Measurements from ENCODE around the gene PCDHAC2.
A peak's percentile ranks its signal among the peaks of the same experiment; 100 is the strongest.

Gene PCDHAC2

DNA sequence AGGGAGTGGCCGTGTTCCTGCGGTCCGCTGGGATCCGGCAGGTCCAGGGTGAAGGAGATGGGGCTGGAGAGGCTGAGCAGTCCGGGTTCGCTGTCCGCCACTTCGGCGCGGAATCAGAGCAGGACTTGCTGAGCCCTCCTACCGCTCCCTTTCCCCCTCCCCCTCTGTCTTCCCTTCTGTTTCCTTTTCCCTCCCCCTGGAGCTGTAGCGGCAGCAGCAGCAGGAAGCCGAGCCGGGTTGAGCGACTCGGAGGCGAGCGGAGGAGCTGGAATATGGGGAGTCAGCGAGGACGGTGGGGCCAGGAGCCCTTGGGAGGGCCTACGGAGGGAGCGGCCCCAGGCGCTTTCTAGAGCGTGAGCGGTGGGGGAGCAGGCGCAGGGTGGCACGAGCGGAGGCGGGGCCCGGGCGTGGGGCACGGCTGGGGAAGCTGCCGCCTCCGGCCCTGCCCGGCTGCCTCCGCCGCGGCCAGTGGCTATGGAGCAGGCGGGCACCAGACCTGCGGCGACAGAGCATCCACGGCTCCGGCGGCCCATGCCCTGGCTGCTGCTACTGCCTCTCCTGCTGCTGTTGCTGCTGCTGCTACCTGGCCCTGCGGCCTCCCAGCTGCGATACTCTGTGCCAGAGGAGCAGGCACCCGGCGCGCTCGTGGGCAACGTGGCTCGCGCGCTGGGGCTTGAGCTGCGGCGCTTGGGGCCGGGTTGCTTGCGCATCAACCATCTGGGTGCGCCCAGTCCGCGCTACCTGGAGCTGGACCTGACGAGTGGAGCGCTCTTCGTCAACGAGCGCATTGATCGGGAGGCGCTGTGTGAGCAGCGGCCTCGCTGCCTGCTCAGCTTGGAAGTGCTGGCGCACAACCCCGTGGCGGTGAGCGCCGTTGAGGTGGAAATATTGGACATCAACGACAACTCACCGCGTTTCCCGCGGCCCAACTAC lies at the start of gene PCDHAC2:
Gene PCDHAC2, plus strand, starts transcription at position 184 of the 933 bp plus-strand sequence. Its CDS starts 291 bp downstream, at position 475.
- no peak within 1 kb of the TSS for H3K27ac ChIP-seq (ENCODE audit: low read length)
- H3K9ac ChIP-seq (ENCODE audit: low read depth, low read length), result peak within 1 kb of the TSS; percentile 69; the same call in 1 of the 2 replicates
- no peaks in the 10 kb centered on the region for H3K9me3 ChIP-seq (ENCODE audit: insufficient read depth, low read depth, low read length)
- peak within 1 kb of the TSS; percentile 87 for H3K4me3 ChIP-seq (ENCODE audit: low read length)
- peaks cover 15% of the 10 kb centered on the region; the same call in 1 of the 2 replicates for H3K4me1 ChIP-seq (ENCODE audit: insufficient read depth, low read length)
- H3K36me3 ChIP-seq (ENCODE audit: insufficient read depth, low read depth, low read length), result no peaks in the 10 kb centered on the region
- peaks cover 53% of the 10 kb centered on the region for H3K27me3 ChIP-seq (ENCODE audit: insufficient read depth, low read length)

GRCh38 chr5:140923601-140924000 lies 42.7 kb upstream of the PCDHAC2 start:
- Histone ChIP-seq H3K4me1 (ENCODE audit: insufficient read depth, low read length) (no peaks in the 10 kb centered on the region), H3K9ac (ENCODE audit: low read depth, low read length) (no peak overlapping the region), H3K9me3 (ENCODE audit: insufficient read depth, low read depth, low read length) (no peaks in the 10 kb centered on the region), H3K4me3 (ENCODE audit: low read length) (no peak overlapping the region), H3K36me3 (ENCODE audit: insufficient read depth, low read depth, low read length) (no peaks in the 10 kb centered on the region), H3K27me3 (ENCODE audit: insufficient read depth, low read length) (peaks cover 46% of the 10 kb centered on the region), H3K27ac (ENCODE audit: low read length) (no peak overlapping the region)

- H3K9ac ChIP-seq (ENCODE audit: low read depth, low read length), result peak within 1 kb of the TSS; percentile 39; the same call in 1 of the 2 replicates
These were observed 40.4 kb upstream of the PCDHAC2 start, which contains the start of gene PCDHAC1 for GRCh38 chr5:140925806-140926442. TSS of gene PCDHAC1 (plus strand) at chr5:140926299. CDS start at chr5:140926893, 594 bp downstream.

GRCh38 chr5:140926443-140927227 lies 39.6 kb upstream of the PCDHAC2 start:
- H3K4me3 ChIP-seq (ENCODE audit: low read length), result peak overlapping the region; percentile 76
- H3K9ac ChIP-seq (ENCODE audit: low read depth, low read length), result peak overlapping the region; percentile 39; the same call in 1 of the 2 replicates
- no peaks in the 10 kb centered on the region; the same call in 1 of the 2 replicates for H3K4me1 ChIP-seq (ENCODE audit: insufficient read depth, low read length)
- H3K27ac ChIP-seq (ENCODE audit: low read length), result no peak overlapping the region
- no peaks in the 10 kb centered on the region for H3K36me3 ChIP-seq (ENCODE audit: insufficient read depth, low read depth, low read length)
- H3K27me3 ChIP-seq (ENCODE audit: insufficient read depth, low read length), result peaks cover 54% of the 10 kb centered on the region
- no peaks in the 10 kb centered on the region for H3K9me3 ChIP-seq (ENCODE audit: insufficient read depth, low read depth, low read length)

More at GRCh38 chr5:140925806-140926442, 40.4 kb upstream of the PCDHAC2 start, which contains the start of gene PCDHAC1:
- H3K27ac ChIP-seq (ENCODE audit: low read length), result no peak within 1 kb of the TSS
- H3K27me3 ChIP-seq (ENCODE audit: insufficient read depth, low read length), result peaks cover 54% of the 10 kb centered on the region
- H3K4me3 ChIP-seq (ENCODE audit: low read length), result peak within 1 kb of the TSS; percentile 76
- H3K36me3 ChIP-seq (ENCODE audit: insufficient read depth, low read depth, low read length), result no peaks in the 10 kb centered on the region
- H3K9me3 ChIP-seq (ENCODE audit: insufficient read depth, low read depth, low read length), result no peaks in the 10 kb centered on the region
- no peaks in the 10 kb centered on the region; the same call in 1 of the 2 replicates for H3K4me1 ChIP-seq (ENCODE audit: insufficient read depth, low read length)

GRCh38 chr5:140927228-140927573 lies 39.1 kb upstream of the PCDHAC2 start:
- peak overlapping the region; percentile 30; the same call in 1 of the 2 replicates for H3K9ac ChIP-seq (ENCODE audit: low read depth, low read length)

DNA sequence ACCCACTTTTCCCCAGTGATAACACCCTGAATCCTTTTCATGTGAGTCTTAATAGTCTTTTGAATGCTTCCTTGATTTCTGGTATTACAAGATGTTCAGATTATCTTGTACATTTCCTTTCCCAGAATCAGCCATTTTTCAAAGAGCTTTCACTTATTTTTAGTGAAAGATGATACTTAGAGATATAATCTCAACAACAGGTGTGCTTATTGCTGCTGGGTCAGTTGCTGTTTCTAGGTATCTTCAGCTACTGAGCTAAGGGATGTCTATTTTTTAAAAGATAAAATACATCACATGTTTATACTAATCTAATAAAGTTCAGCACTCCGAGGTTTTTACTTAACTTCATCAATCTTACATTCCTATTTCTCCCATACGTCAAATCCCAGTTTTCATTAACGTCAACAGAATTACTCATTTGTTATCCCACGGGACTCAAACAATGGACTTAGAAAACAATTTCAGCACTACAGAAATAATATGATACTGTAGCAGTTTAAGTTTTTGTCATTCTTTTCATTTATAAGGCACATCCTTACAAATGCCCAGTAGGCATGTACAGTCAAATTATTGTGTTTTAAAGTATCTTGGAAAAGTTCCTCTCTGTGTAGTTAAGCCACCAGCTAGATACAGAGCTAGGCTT lies 31.2 kb upstream of the PCDHAC2 start:
- Histone ChIP-seq H3K27ac (ENCODE audit: low read length) (no peak overlapping the region), H3K9me3 (ENCODE audit: insufficient read depth, low read depth, low read length) (no peaks in the 10 kb centered on the region; the same call in 1 of the 2 replicates)

More at GRCh38 chr5:140927228-140927573, 39.1 kb upstream of the PCDHAC2 start:
- Histone ChIP-seq H3K9me3 (ENCODE audit: insufficient read depth, low read depth, low read length) (no peaks in the 10 kb centered on the region), H3K4me3 (ENCODE audit: low read length) (peak overlapping the region; percentile 76), H3K36me3 (ENCODE audit: insufficient read depth, low read depth, low read length) (no peaks in the 10 kb centered on the region), H3K27ac (ENCODE audit: low read length) (no peak overlapping the region), H3K27me3 (ENCODE audit: insufficient read depth, low read length) (peaks cover 54% of the 10 kb centered on the region), H3K4me1 (ENCODE audit: insufficient read depth, low read length) (no peaks in the 10 kb centered on the region; the same call in 1 of the 2 replicates)

DNA sequence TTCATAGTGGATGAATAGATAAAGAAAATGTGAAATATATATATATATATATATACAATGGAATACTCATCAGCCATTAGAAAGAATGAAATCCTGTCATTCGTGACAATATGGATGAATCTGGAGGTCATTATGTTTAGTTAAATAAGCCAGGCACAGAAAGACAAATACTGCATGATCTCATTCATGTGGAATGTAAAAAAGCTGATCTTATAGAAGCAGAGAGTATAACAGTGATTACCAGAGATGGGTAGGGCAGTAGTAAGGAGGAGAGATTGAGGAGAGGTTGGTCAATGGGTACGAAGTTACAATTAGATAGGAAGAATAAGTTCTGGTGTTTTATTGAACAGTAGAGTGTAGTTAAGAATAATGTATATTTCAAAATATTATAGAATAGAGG lies 19.7 kb upstream of the PCDHAC2 start:
- no peak overlapping the region for H3K9ac ChIP-seq (ENCODE audit: low read depth, low read length)

More for the DNA sequence above, 31.2 kb upstream of the PCDHAC2 start:
- no peaks in the 10 kb centered on the region for H3K27me3 ChIP-seq (ENCODE audit: insufficient read depth, low read length)
- H3K36me3 ChIP-seq (ENCODE audit: insufficient read depth, low read depth, low read length), result no peaks in the 10 kb centered on the region
- H3K9ac ChIP-seq (ENCODE audit: low read depth, low read length), result no peak overlapping the region
- no peaks in the 10 kb centered on the region for H3K4me1 ChIP-seq (ENCODE audit: insufficient read depth, low read length)
- no peak overlapping the region for H3K4me3 ChIP-seq (ENCODE audit: low read length)

DNA sequence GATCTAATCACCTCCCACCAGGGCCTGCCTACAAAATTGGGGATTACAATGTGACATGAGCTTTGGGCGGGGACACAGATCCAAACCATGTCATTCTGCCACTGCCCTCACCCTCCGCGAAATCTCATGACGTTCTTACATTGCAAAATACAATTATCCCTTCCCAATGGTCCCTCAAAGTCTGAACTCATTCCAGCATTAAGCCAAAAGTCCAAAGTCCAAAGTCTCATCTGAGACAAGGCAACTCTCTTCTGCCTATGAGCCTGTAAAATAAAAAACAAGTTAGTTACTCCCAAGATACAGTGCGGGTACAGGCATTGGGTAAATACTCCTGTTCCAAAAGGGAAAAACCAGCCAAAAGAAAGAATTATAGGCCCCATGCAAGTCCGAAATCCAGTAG lies 14.6 kb upstream of the PCDHAC2 start:
- Histone ChIP-seq H3K9me3 (ENCODE audit: insufficient read depth, low read depth, low read length) (no peaks in the 10 kb centered on the region), H3K27me3 (ENCODE audit: insufficient read depth, low read length) (no peaks in the 10 kb centered on the region), H3K4me1 (ENCODE audit: insufficient read depth, low read length) (no peaks in the 10 kb centered on the region), H3K4me3 (ENCODE audit: low read length) (no peak overlapping the region), H3K36me3 (ENCODE audit: insufficient read depth, low read depth, low read length) (no peaks in the 10 kb centered on the region), H3K9ac (ENCODE audit: low read depth, low read length) (no peak overlapping the region), H3K27ac (ENCODE audit: low read length) (no peak overlapping the region)

More for the DNA sequence above, 19.7 kb upstream of the PCDHAC2 start:
- Histone ChIP-seq H3K36me3 (ENCODE audit: insufficient read depth, low read depth, low read length) (no peaks in the 10 kb centered on the region), H3K4me3 (ENCODE audit: low read length) (no peak overlapping the region), H3K4me1 (ENCODE audit: insufficient read depth, low read length) (no peaks in the 10 kb centered on the region), H3K9me3 (ENCODE audit: insufficient read depth, low read depth, low read length) (peaks cover 13% of the 10 kb centered on the region; the same call in 1 of the 2 replicates), H3K27me3 (ENCODE audit: insufficient read depth, low read length) (no peaks in the 10 kb centered on the region), H3K27ac (ENCODE audit: low read length) (no peak overlapping the region)

- Histone ChIP-seq H3K9ac (ENCODE audit: low read depth, low read length) (no peak overlapping the region), H3K27me3 (ENCODE audit: insufficient read depth, low read length) (no peaks in the 10 kb centered on the region), H3K4me1 (ENCODE audit: insufficient read depth, low read length) (no peaks in the 10 kb centered on the region), H3K36me3 (ENCODE audit: insufficient read depth, low read depth, low read length) (no peaks in the 10 kb centered on the region), H3K27ac (ENCODE audit: low read length) (no peak overlapping the region), H3K4me3 (ENCODE audit: low read length) (no peak overlapping the region), H3K9me3 (ENCODE audit: insufficient read depth, low read depth, low read length) (no peaks in the 10 kb centered on the region)
These were observed 13.0 kb upstream of the PCDHAC2 start for GRCh38 chr5:140953234-140953633.

GRCh38 chr5:140962190-140962589 lies 4.1 kb upstream of the PCDHAC2 start:
- Histone ChIP-seq H3K27ac (ENCODE audit: low read length) (no peak overlapping the region), H3K9ac (ENCODE audit: low read depth, low read length) (no peak overlapping the region), H3K36me3 (ENCODE audit: insufficient read depth, low read depth, low read length) (no peaks in the 10 kb centered on the region), H3K9me3 (ENCODE audit: insufficient read depth, low read depth, low read length) (no peaks in the 10 kb centered on the region), H3K4me1 (ENCODE audit: insufficient read depth, low read length) (peaks cover 15% of the 10 kb centered on the region; the same call in 1 of the 2 replicates), H3K4me3 (ENCODE audit: low read length) (no peak overlapping the region), H3K27me3 (ENCODE audit: insufficient read depth, low read length) (peaks cover 33% of the 10 kb centered on the region)

Data from iPS-20b (cell line).